Measurements from ENCODE around the gene GNAZ. TPM values are rescaled to one million over a fixed set of nuclear protein-coding genes. Genes with fewer than 3 reads are reported as not detected.
A peak's percentile ranks its signal among the peaks of the same experiment; 100 is the strongest.

The GNAZ gene
- total RNA-seq, 4 donors from 2014 or later = 50.1 to 89.2 (median 55.0) TPM

GRCh38 chr22:23068832-23069385 lies 1.4 kb upstream of the GNAZ start:
- Histone ChIP-seq H3K27me3 (no peaks in the 10 kb centered on the region), H3K4me3 (no peak overlapping the region), H3K4me1 (peaks cover 0 to 33% (median 5%) of the 10 kb centered on the region in 3 donors), H3K27ac (no peak overlapping the region), H3K36me3 (no peaks in the 10 kb centered on the region), H3K9me3 (no peaks in the 10 kb centered on the region)
- ATAC-seq = no peak
- TF ChIP-seq POLR2A (IDR thresholded peaks at IDR 0.05) (no peak), EP300 (IDR thresholded peaks at IDR 0.05) (no peak), POLR2AphosphoS5 (IDR thresholded peaks at IDR 0.05) (no peak), CTCF (IDR thresholded peaks at IDR 0.05) (no peak)
- 40 to 50% methylated on average over 1 to 2 of the region's 8 CpGs for WGBS, 2 donors (ENCODE audit: low coverage in 1 of 2)

- peaks cover 0 to 33% (median 5%) of the 10 kb centered on the region in 3 donors for H3K4me1 ChIP-seq
- no peaks in the 10 kb centered on the region for H3K9me3 ChIP-seq
- peak overlapping the region in 3 of 4 donors; percentile 73 to 76 (median 76) for H3K27ac ChIP-seq
- no peaks in the 10 kb centered on the region for H3K27me3 ChIP-seq
- H3K36me3 ChIP-seq = no peaks in the 10 kb centered on the region
- WGBS, 2 donors (ENCODE audit: low coverage in 1 of 2) = 3% methylated on average over 6 of the region's 74 CpGs; no CpG with 5 or more reads in 1 of the 2 donors
- ATAC-seq = peak; percentile 98
- H3K4me3 ChIP-seq = peak overlapping the region; percentile 35 to 91
- TF ChIP-seq POLR2A (IDR thresholded peaks at IDR 0.05) (no peak), POLR2AphosphoS5 (IDR thresholded peaks at IDR 0.05) (no peak), CTCF (IDR thresholded peaks at IDR 0.05) (peak in 1 of 4 experiments; percentile 11), EP300 (IDR thresholded peaks at IDR 0.05) (no peak)
These were observed 589 bp upstream of the GNAZ start for GRCh38 chr22:23069502-23070357.

- no peak for ATAC-seq
- 0 to 70% methylated on average over 2 to 4 of the region's 29 CpGs for WGBS, 2 donors (ENCODE audit: low coverage in 1 of 2)
- Histone ChIP-seq H3K9me3 (no peaks in the 10 kb centered on the region), H3K27ac (peak overlapping the region in 3 of 4 donors; percentile 76 to 82 (median 79)), H3K4me1 (peaks cover 0 to 33% (median 5%) of the 10 kb centered on the region in 3 donors), H3K4me3 (peak overlapping the region; percentile 71 to 91), H3K27me3 (no peaks in the 10 kb centered on the region), H3K36me3 (no peaks in the 10 kb centered on the region)
- TF ChIP-seq POLR2A (IDR thresholded peaks at IDR 0.05) = no peak
- no peak for TF ChIP-seq CTCF (IDR thresholded peaks at IDR 0.05)
- TF ChIP-seq POLR2AphosphoS5 (IDR thresholded peaks at IDR 0.05) = no peak
- TF ChIP-seq EP300 (IDR thresholded peaks at IDR 0.05) = no peak
These were observed 1.1 kb downstream of the GNAZ start for GRCh38 chr22:23071230-23072076.

- Histone ChIP-seq H3K27ac (peak overlapping the region in 3 of 4 donors; percentile 76 to 82 (median 79)), H3K4me1 (peaks cover 0 to 33% (median 5%) of the 10 kb centered on the region in 3 donors), H3K27me3 (no peaks in the 10 kb centered on the region), H3K9me3 (no peaks in the 10 kb centered on the region), H3K4me3 (no peak overlapping the region), H3K36me3 (no peaks in the 10 kb centered on the region)
- TF ChIP-seq POLR2AphosphoS5 (IDR thresholded peaks at IDR 0.05) (peak; percentile 41), EP300 (IDR thresholded peaks at IDR 0.05) (no peak)
- no peak for ATAC-seq
- 40 to 72% methylated on average over 1 to 5 of the region's 11 CpGs for WGBS, 2 donors (ENCODE audit: low coverage in 1 of 2)
These were observed 2.0 kb downstream of the GNAZ start for GRCh38 chr22:23072077-23072910.

Data from gastroesophageal sphincter (tissue), 4 donors.